ENCODE results near the gene ERFE.

Gene ERFE

DNA sequence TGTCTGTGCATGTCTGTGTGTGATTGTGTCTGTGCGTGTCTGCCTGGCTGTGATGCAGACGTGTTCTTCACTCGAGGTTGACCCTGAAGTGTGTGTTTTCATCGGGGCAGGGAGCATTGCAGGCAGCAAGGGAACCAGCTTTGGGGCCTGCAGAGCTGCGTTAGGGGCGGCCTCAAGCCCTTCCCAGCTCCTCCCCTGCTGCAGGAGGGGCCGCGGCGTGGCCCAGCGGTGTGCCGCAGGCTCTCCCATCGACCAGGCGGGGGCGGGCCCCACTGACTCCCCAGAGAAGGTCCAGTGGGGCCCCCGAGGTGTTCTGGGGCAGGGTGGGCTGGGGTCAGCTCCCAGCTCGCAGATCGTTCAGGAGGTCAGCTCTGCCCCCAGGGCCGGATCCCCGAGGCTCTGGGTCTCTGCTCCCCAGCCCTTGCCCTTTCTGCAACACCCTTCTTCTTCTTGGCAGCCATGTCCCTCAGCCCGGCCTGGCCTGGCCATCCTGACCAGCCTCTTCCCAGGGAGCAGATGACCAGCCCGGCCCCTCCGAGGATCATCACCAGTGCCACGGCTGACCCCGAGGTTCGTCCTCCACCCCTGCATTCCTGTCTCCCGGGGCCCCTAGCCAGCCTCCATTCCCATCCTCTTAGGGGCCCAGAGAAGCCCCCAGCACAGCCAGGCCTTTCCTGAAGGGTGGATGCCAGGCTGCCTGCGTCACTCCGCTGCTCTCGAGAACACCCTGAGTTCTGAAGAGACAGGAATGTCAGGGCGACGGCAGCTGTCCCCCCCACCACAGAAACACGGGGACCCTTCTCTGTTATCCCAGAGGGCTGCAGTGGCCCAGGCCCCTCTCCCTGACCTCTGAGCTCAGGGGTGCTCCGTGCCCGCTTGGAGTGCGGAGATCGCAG lies 31.4 kb upstream of the ERFE start:
- TF ChIP-seq, protein P1, sequence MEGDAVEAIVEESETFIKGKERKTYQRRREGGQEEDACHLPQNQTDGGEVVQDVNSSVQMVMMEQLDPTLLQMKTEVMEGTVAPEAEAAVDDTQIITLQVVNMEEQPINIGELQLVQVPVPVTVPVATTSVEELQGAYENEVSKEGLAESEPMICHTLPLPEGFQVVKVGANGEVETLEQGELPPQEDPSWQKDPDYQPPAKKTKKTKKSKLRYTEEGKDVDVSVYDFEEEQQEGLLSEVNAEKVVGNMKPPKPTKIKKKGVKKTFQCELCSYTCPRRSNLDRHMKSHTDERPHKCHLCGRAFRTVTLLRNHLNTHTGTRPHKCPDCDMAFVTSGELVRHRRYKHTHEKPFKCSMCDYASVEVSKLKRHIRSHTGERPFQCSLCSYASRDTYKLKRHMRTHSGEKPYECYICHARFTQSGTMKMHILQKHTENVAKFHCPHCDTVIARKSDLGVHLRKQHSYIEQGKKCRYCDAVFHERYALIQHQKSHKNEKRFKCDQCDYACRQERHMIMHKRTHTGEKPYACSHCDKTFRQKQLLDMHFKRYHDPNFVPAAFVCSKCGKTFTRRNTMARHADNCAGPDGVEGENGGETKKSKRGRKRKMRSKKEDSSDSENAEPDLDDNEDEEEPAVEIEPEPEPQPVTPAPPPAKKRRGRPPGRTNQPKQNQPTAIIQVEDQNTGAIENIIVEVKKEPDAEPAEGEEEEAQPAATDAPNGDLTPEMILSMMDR (IDR thresholded peaks at IDR 0.05; ENCODE audit: low read depth, low read length, missing control alignments) = no peak
- H3K4me3 ChIP-seq (ENCODE audit: low read depth, low read length) = no peak overlapping the region
- DNase-seq (ENCODE audit: low read depth) = no peak

- DNase-seq (ENCODE audit: low read depth) = no peak
- TF ChIP-seq, protein P1 (IDR thresholded peaks at IDR 0.05; ENCODE audit: low read depth, low read length, missing control alignments) = no peak
- H3K4me3 ChIP-seq (ENCODE audit: low read depth, low read length) = no peak overlapping the region
These were observed 30.7 kb upstream of the ERFE start for GRCh38 chr2:238128061-238128440.

- TF ChIP-seq, protein P1 (IDR thresholded peaks at IDR 0.05; ENCODE audit: low read depth, low read length, missing control alignments) = no peak
- no peak overlapping the region for H3K4me3 ChIP-seq (ENCODE audit: low read depth, low read length)
- no peak for DNase-seq (ENCODE audit: low read depth)
These were observed 30.2 kb upstream of the ERFE start for GRCh38 chr2:238128534-238129001.

DNA sequence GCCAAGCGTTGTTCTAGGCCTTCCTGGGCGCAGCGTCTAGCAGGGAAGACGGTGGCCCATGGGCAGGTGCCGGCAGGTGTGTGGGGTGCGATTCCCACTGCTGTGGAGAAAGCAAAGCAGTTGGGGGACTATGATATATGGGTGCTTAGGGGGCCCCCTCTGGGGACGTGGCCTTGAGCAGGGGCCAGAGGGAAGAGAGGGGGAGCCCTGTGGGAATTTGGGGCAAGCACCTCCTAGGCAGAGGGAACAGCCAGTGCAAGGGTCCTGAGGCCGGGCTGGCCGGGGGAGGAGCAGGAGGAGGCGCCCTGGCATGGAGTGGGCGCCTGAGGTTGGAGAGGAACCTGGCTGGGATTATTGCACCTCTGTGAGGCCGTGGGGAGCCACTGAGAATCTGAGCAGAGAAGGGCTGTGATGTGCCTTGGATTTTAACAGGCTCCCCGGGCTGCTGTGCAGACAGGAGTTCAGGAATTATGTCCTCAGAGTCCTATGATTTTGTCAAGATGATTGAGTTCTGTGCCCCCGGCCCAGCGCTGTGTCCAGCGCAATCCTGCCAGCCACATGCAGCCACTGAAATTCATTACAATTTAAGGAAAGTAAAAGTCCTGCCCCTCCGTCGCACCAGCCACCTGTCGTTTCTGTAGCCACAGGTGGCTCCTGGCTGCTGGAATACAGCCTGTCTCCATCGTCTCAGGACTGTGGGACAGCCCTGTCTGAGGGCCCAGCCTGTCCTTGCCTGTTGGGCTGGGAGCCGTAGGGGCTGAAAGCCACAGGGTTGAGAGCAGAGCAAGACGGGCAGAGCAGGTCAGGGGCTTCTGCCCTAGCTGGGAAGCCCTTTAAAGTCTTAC lies 29.4 kb upstream of the ERFE start:
- TF ChIP-seq, protein P1 (IDR thresholded peaks at IDR 0.05; ENCODE audit: low read depth, low read length, missing control alignments) = no peak
- no peak for DNase-seq (ENCODE audit: low read depth)
- no peak overlapping the region for H3K4me3 ChIP-seq (ENCODE audit: low read depth, low read length)

GRCh38 chr2:238130111-238130695 lies 28.6 kb upstream of the ERFE start:
- DNase-seq (ENCODE audit: low read depth) = no peak
- H3K4me3 ChIP-seq (ENCODE audit: low read depth, low read length) = no peak overlapping the region
- TF ChIP-seq, protein P1 (IDR thresholded peaks at IDR 0.05; ENCODE audit: low read depth, low read length, missing control alignments) = no peak

- no peak overlapping the region for H3K4me3 ChIP-seq (ENCODE audit: low read depth, low read length)
- no peak for DNase-seq (ENCODE audit: low read depth)
- TF ChIP-seq, protein P1 (IDR thresholded peaks at IDR 0.05; ENCODE audit: low read depth, low read length, missing control alignments) = no peak
These were observed 27.8 kb upstream of the ERFE start for GRCh38 chr2:238130696-238131628.

Data from GM12864 (cell line).